ENCODE measurements around the gene RGL2.

The RGL2 gene

GRCh38 chr6:33317669-33318425, 19.1 kb upstream of the RGL2 start, which contains the start of gene ZBTB22:
Gene ZBTB22 (minus strand): TSS chr6:33317744. CDS start chr6:33316916, 828 bp downstream.
- Histone ChIP-seq H3K9me3 (no peaks in the 10 kb centered on the region), H3K4me3 (ENCODE audit: low read depth, low read length) (peak within 1 kb of the TSS; percentile 69), H3K4me1 (peaks cover 3% of the 10 kb centered on the region; the same call in 1 of the 2 replicates), H3K36me3 (peaks cover 30% of the 10 kb centered on the region), H3K27me3 (no peaks in the 10 kb centered on the region)
- TF ChIP-seq CTCF (IDR thresholded peaks at IDR 0.05; ENCODE audit: low read depth, low read length), result no peak
- peak; percentile 99 for DNase-seq

GRCh38 chr6:33317419-33317668, 18.6 kb upstream of the RGL2 start:
- TF ChIP-seq CTCF (IDR thresholded peaks at IDR 0.05; ENCODE audit: low read depth, low read length), result no peak
- peaks cover 30% of the 10 kb centered on the region for H3K36me3 ChIP-seq
- no peaks in the 10 kb centered on the region for H3K9me3 ChIP-seq
- peaks cover 3% of the 10 kb centered on the region; the same call in 1 of the 2 replicates for H3K4me1 ChIP-seq
- DNase-seq, result no peak
- peak overlapping the region; percentile 69 for H3K4me3 ChIP-seq (ENCODE audit: low read depth, low read length)
- H3K27me3 ChIP-seq, result no peaks in the 10 kb centered on the region

GRCh38 chr6:33316603-33317418, 18.1 kb upstream of the RGL2 start:
- no peak for DNase-seq
- TF ChIP-seq CTCF (IDR thresholded peaks at IDR 0.05; ENCODE audit: low read depth, low read length), result no peak
- Histone ChIP-seq H3K4me1 (peaks cover 3% of the 10 kb centered on the region; the same call in 1 of the 2 replicates), H3K36me3 (peaks cover 30% of the 10 kb centered on the region), H3K9me3 (no peaks in the 10 kb centered on the region), H3K27me3 (no peaks in the 10 kb centered on the region), H3K4me3 (ENCODE audit: low read depth, low read length) (peak overlapping the region; percentile 36)

- no peak overlapping the region for H3K4me3 ChIP-seq (ENCODE audit: low read depth, low read length)
- no peak for TF ChIP-seq CTCF (IDR thresholded peaks at IDR 0.05; ENCODE audit: low read depth, low read length)
- H3K36me3 ChIP-seq, result peaks cover 25% of the 10 kb centered on the region
- no peaks in the 10 kb centered on the region for H3K9me3 ChIP-seq
- no peak for DNase-seq
- H3K4me1 ChIP-seq, result peaks cover 3% of the 10 kb centered on the region; the same call in 1 of the 2 replicates
- H3K27me3 ChIP-seq, result no peaks in the 10 kb centered on the region
Measured at GRCh38 chr6:33315793-33316602, 17.3 kb upstream of the RGL2 start.

GRCh38 chr6:33314943-33315792, 16.4 kb upstream of the RGL2 start:
- no peak for DNase-seq
- H3K4me3 ChIP-seq (ENCODE audit: low read depth, low read length), result no peak overlapping the region
- no peaks in the 10 kb centered on the region for H3K9me3 ChIP-seq
- no peak for TF ChIP-seq CTCF (IDR thresholded peaks at IDR 0.05; ENCODE audit: low read depth, low read length)
- peaks cover 17% of the 10 kb centered on the region for H3K36me3 ChIP-seq
- no peaks in the 10 kb centered on the region for H3K27me3 ChIP-seq
- peaks cover 3% of the 10 kb centered on the region; the same call in 1 of the 2 replicates for H3K4me1 ChIP-seq

Data from BE2C (cell line).